ENCODE data around the gene TSHZ1.
"Not testable (repeated sequence)": the region's sequence is repeated elsewhere in the genome, so short reads cannot be mapped to it uniquely, and the experiment has no call there.

Gene TSHZ1

GRCh38 chr18:75320506-75320905 is 109.9 kb downstream of the TSHZ1 start:
- DNase-seq, result no peak

- no peak for DNase-seq
Observed at GRCh38 chr18:75321431-75321830, 110.8 kb downstream of the TSHZ1 start.

GRCh38 chr18:75322206-75322605 is 111.6 kb downstream of the TSHZ1 start:
- DNase-seq, result no peak

- DNase-seq, result no peak
Observed at GRCh38 chr18:75323821-75324585, 113.4 kb downstream of the TSHZ1 start.

- DNase-seq, result no peak
Observed at GRCh38 chr18:75324686-75325257, 114.2 kb downstream of the TSHZ1 start.

GRCh38 chr18:75329753-75330152 is 119.2 kb downstream of the TSHZ1 start:
- DNase-seq, result not testable (repeated sequence)

GRCh38 chr18:75330308-75330707 is 119.7 kb downstream of the TSHZ1 start:
- no peak for DNase-seq

GRCh38 chr18:75334869-75335268 is 124.3 kb downstream of the TSHZ1 start:
- DNase-seq, result no peak

GRCh38 chr18:75335511-75335910 is 124.9 kb downstream of the TSHZ1 start:
- no peak for DNase-seq

GRCh38 chr18:75336767-75337166 is 126.2 kb downstream of the TSHZ1 start:
- DNase-seq, result no peak

GRCh38 chr18:75337348-75337747 is 126.8 kb downstream of the TSHZ1 start:
- DNase-seq, result no peak

- no peak for DNase-seq
Observed at GRCh38 chr18:75338631-75339030, 128.0 kb downstream of the TSHZ1 start.

All from activated naive CD4-positive, alpha-beta T cell (primary cell).